Fibroblast of lung (primary cell): ENCODE results near the gene CDC42EP5.

Experiments used
- EZH2 ChIP-seq: IDR thresholded peaks from 2 replicates; pipeline ENCODE4 v1.5.1; 2012; ENCODE audit warnings: low read length, control low read depth, mild to moderate bottlenecking; ENCODE audit errors: missing control alignments
- TF ChIP-seq, protein P1 (sequence below), 2 donors: IDR thresholded peaks in 1 of 2; conservative IDR thresholded peaks in 1 of 2; 1 replicate in 1 of 2; 2 replicates in 1 of 2; pipeline ENCODE4 v1.5.1; 2011 to 2012; ENCODE audit warnings: low read length in 2 of 2, control low read depth in 1 of 2, inconsistent platforms in 1 of 2, low read depth in 1 of 2, mild to moderate bottlenecking in 1 of 2

DNA sequence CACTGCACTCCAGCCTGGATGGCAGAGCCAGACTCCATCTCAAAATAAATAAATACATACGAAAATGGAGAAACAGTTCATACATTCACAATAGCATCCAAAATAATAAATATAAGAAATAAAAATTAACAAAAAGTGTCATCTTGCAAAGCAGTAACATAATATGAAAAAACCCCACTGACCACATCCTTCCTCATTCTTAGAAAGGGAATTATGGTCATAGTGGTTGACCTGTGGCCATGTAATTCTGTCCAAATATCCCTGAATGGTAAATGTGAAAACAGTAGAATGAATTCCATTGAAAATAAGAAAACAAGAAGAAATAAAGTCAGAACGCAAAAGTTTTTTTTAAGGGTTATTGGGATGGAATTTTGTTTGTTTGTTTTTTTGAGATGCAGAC lies 7.0 kb upstream of the CDC42EP5 start:
- TF ChIP-seq, protein P1, sequence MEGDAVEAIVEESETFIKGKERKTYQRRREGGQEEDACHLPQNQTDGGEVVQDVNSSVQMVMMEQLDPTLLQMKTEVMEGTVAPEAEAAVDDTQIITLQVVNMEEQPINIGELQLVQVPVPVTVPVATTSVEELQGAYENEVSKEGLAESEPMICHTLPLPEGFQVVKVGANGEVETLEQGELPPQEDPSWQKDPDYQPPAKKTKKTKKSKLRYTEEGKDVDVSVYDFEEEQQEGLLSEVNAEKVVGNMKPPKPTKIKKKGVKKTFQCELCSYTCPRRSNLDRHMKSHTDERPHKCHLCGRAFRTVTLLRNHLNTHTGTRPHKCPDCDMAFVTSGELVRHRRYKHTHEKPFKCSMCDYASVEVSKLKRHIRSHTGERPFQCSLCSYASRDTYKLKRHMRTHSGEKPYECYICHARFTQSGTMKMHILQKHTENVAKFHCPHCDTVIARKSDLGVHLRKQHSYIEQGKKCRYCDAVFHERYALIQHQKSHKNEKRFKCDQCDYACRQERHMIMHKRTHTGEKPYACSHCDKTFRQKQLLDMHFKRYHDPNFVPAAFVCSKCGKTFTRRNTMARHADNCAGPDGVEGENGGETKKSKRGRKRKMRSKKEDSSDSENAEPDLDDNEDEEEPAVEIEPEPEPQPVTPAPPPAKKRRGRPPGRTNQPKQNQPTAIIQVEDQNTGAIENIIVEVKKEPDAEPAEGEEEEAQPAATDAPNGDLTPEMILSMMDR (conservative IDR thresholded peaks at IDR 0.05 in 1 of 2, IDR thresholded peaks at IDR 0.05 in 1 of 2; ENCODE audit: low read depth in 1 of 2, low read length in 2 of 2): no peak
- no peak for TF ChIP-seq EZH2
